GM18951 (cell line): ENCODE data around the gene NUDT4.

ENCODE experiments used
- POLR2A ChIP-seq: IDR thresholded peaks from 4 replicates; pipeline ENCODE4 v1.6.1; 2011; ENCODE audit warnings: mild to moderate bottlenecking; ENCODE audit not compliant: insufficient read length, insufficient read depth; ENCODE audit errors: extremely low read depth
- in situ Hi-C: fragments of 300-500 bp; cut with MboI; formaldehyde crosslinking; loops from one replicate; pipeline ENCODE4 v1.12.0; 2022; ENCODE audit warnings: low sequenced_read_pairs, mixed read lengths, inconsistent platforms; ENCODE audit not compliant: unreplicated experiment

Gene NUDT4

GRCh38 chr12:93456077-93456476 lies 78.4 kb downstream of the NUDT4 start:
- no peak for TF ChIP-seq POLR2A
- in situ Hi-C loops, result no loop called here
